ENCODE results near the gene FIBP.
A peak's percentile ranks its signal among the peaks of the same experiment; 100 is the strongest.

Gene FIBP

GRCh38 chr11:65915821-65916251 lies 27.6 kb upstream of the FIBP start:
- no peak overlapping the region for H3K4me3 ChIP-seq (ENCODE audit: low read depth, low read length)
- no peak for TF ChIP-seq CTCF (IDR thresholded peaks at IDR 0.05; ENCODE audit: insufficient read depth, low read depth, low read length, missing control alignments)
- no peak for DNase-seq (ENCODE audit: low read depth)

GRCh38 chr11:65915101-65915820 lies 27.0 kb upstream of the FIBP start:
- DNase-seq (ENCODE audit: low read depth) = no peak
- TF ChIP-seq CTCF (IDR thresholded peaks at IDR 0.05; ENCODE audit: insufficient read depth, low read depth, low read length, missing control alignments) = no peak
- H3K4me3 ChIP-seq (ENCODE audit: low read depth, low read length) = no peak overlapping the region

- peak; percentile 59 for DNase-seq (ENCODE audit: low read depth)
- no peak overlapping the region for H3K4me3 ChIP-seq (ENCODE audit: low read depth, low read length)
- TF ChIP-seq CTCF (IDR thresholded peaks at IDR 0.05; ENCODE audit: insufficient read depth, low read depth, low read length, missing control alignments) = no peak
These were observed 24.6 kb upstream of the FIBP start for GRCh38 chr11:65912845-65913244.

- no peak for TF ChIP-seq CTCF (IDR thresholded peaks at IDR 0.05; ENCODE audit: insufficient read depth, low read depth, low read length, missing control alignments)
- DNase-seq (ENCODE audit: low read depth) = no peak
- H3K4me3 ChIP-seq (ENCODE audit: low read depth, low read length) = no peak overlapping the region
These were observed 23.7 kb upstream of the FIBP start for GRCh38 chr11:65911682-65912568.

- DNase-seq (ENCODE audit: low read depth) = no peak
- no peak for TF ChIP-seq CTCF (IDR thresholded peaks at IDR 0.05; ENCODE audit: insufficient read depth, low read depth, low read length, missing control alignments)
- H3K4me3 ChIP-seq (ENCODE audit: low read depth, low read length) = no peak overlapping the region
These were observed 19.6 kb upstream of the FIBP start for GRCh38 chr11:65907878-65908277.

- no peak for DNase-seq (ENCODE audit: low read depth)
- TF ChIP-seq CTCF (IDR thresholded peaks at IDR 0.05; ENCODE audit: insufficient read depth, low read depth, low read length, missing control alignments) = no peak
- no peak overlapping the region for H3K4me3 ChIP-seq (ENCODE audit: low read depth, low read length)
These were observed 18.3 kb upstream of the FIBP start for GRCh38 chr11:65906602-65907001.

All from GM12865 (cell line).